Suprapubic skin (tissue), 3 donors: ENCODE measurements around the gene ACKR3.

Source experiments
- CTCF ChIP-seq, 2 donors: fragments of 200-600 bp in 1 of 2; fragments of 450-650 bp in 1 of 2; sonication (generic) in 1 of 2; IDR thresholded peaks; one replicate each; pipeline ENCODE4 v1.5.1; 2016 to 2019; ENCODE audit warnings: antibody characterized with exemption in 2 of 2, mild to moderate bottlenecking in 1 of 2, moderate library complexity in 1 of 2
- EP300 ChIP-seq: sonication (generic); formaldehyde crosslinking; IDR thresholded peaks from one replicate; pipeline ENCODE4 v1.6.1; 2017; ENCODE audit warnings: antibody characterized with exemption

- TF ChIP-seq CTCF (IDR thresholded peaks at IDR 0.05) (no peak), EP300 (no peak)
Observed at GRCh38 chr2:236578411-236578846, 8.8 kb downstream of the ACKR3 start.
